HG03064 (cell line): ENCODE data around the gene ITGB6.

ENCODE experiments used
- ATAC-seq: cut with Tn5 transposase; IDR thresholded peaks from one replicate; pipeline ENCODE4 v1.9.1; 2021; ENCODE audit warnings: low read depth; ENCODE audit not compliant: unreplicated experiment

Gene ITGB6

DNA sequence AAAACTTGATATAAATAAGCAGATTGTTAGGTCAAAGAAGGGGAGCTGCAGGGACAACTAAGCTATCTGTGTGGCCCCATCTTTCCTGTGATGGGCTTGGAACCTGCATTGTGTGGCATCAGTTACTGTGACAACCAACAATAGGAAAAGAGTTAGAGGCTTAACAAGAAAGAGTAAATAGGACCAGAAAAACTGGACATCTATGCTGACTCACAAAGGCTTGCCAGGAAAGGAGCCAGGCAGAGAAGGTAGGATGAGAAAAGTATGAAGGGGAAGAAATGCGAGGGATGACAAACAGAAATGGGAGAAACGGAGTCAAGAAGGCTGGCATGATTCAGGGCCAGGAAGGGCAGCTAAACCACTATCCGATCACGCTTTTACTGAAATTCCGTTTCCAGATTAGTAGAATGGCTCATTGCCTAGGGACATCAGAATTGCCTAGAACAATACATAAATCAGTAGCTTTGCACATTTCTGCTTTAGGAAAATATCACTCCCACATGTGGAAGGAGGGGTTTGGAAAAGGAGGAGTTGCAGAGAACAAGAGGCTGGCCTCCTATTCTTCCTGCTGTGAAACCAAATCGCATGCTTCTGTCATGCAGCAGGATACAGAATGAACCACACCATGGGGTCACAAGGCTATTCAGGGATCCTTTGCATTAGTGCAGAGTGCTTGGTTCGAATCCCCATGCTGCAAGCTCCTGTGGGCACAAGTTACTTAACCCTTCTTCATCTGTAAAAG lies 144.9 kb downstream of the ITGB6 start:
- ATAC-seq: no peak

DNA sequence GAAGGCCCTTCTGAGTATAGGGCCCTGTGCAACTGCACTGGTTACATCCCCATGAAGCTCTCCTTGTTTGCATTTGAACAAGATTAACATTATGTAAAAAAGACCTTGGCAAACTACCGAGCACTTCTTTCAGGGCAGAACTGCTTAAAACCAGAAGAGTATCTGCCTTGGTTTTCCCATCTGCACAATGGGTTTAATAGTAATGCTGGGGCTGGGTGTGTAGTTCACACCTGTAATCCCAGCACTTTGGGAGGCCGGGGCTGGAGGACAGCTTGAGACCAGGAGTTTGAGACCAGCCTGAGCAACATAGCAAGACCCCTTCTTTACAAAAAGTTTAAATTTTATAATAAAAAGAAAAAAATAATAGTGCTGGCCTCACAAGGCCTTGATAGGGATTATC lies 146.1 kb downstream of the ITGB6 start:
- no peak for ATAC-seq

DNA sequence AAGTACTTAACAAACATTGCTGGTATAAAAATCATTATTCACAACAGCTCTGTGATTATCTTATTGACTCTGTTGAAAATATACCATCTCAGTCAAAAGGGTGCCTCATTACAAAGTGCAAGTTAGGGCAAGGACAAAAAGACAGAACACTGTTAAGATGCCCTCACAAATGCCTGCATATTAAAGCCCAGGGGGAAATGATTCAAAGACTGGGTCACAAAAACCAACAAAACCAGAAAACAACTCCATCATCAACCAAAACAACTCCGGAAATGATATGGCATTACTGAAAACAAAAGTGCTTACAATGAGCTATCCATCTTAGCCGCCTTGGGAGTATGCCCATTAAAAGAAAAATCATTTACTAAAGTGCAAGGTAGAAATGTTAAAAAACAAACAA lies 147.5 kb downstream of the ITGB6 start:
- no peak for ATAC-seq

DNA sequence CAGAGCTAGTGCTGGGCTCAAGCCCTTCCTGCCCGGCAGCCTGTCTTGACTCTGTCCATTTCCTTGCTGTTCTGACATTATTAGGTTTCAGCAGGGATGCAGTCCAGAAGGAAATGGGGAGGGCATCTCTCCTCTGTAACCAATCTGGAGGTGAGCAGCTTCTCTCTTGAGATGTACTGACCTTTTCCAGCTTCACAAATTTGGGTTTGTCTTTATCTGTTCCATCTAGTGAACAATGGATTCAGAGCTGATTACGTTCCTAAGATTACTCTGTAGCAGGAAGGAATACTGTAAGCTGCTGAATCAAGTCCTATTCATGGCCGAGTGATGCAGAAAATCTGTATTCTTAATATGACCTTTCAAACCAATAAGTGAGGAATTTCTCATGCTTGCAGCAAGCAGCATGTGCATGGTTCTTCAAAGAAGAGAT lies 148.7 kb downstream of the ITGB6 start:
- ATAC-seq: no peak

DNA sequence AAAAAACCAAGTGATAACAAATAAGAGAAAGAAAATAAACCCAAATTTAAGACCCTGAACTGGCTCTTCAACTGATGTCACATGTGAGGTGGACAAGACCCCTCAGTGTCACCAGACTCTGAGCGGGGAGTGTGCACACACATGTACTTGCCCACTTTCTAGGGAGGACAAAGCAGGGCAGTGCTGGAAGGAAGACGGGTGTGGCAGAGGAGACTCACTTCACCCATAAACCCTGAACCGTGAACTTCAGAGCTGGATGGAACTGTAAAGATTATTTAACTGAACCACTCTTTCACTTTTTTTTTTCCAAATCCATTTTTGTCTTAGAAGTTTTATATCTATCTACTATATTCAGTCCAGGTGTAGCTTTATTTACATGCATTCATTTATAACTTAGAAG lies 149.9 kb downstream of the ITGB6 start:
- no peak for ATAC-seq
